Measurements from ENCODE around the gene GPR35.

DNA sequence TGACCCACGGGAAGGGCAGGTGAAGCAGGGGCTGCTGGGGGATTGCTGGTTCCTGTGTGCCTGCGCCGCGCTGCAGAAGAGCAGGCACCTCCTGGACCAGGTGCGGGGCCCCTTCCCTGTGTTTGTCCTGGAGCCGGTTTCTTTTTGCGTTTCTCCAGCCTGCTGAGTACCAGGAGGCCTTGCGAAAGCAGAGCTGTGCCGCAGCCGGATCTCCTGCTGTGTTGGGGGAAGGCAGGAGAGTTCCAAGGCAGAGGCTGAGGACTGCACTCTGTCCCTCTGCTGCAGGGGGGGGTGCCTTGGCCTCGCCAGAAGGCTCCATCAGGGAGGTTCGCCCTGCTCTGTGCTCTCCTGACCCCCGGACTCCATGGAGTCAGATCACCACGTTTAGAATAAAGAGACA is 35.9 kb upstream of the GPR35 start:
- TF ChIP-seq, protein P1, sequence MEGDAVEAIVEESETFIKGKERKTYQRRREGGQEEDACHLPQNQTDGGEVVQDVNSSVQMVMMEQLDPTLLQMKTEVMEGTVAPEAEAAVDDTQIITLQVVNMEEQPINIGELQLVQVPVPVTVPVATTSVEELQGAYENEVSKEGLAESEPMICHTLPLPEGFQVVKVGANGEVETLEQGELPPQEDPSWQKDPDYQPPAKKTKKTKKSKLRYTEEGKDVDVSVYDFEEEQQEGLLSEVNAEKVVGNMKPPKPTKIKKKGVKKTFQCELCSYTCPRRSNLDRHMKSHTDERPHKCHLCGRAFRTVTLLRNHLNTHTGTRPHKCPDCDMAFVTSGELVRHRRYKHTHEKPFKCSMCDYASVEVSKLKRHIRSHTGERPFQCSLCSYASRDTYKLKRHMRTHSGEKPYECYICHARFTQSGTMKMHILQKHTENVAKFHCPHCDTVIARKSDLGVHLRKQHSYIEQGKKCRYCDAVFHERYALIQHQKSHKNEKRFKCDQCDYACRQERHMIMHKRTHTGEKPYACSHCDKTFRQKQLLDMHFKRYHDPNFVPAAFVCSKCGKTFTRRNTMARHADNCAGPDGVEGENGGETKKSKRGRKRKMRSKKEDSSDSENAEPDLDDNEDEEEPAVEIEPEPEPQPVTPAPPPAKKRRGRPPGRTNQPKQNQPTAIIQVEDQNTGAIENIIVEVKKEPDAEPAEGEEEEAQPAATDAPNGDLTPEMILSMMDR (IDR thresholded peaks at IDR 0.05; ENCODE audit: low read length) = no peak
- TF ChIP-seq EZH2 (IDR thresholded peaks at IDR 0.05; ENCODE audit: borderline replicate concordance, low read length) = no peak
